Loucy (cell line): ENCODE measurements around the gene IFITM1.
"Not testable (repeated sequence)": the region's sequence is repeated elsewhere in the genome, so short reads cannot be mapped to it uniquely, and the experiment has no call there.

Experiments used
- H2AFZ ChIP-seq: fragments of 200-600 bp; sonication (generic); 2 replicates; pipeline ENCODE4 v1.6.0; 2016; ENCODE audit warnings: antibody characterized with exemption, mild to moderate bottlenecking, low read length, moderate library complexity
- H3F3A ChIP-seq: fragments of 200-600 bp; 2 replicates; pipeline ENCODE4 v1.6.0; 2016; ENCODE audit warnings: antibody characterized with exemption, low read depth, mild to moderate bottlenecking
- H3K27me3 ChIP-seq: fragments of 200-600 bp; sonication (generic); 2 replicates; pipeline ENCODE4 v1.6.1; 2014; ENCODE audit warnings: low read length, mild to moderate bottlenecking; ENCODE audit not compliant: insufficient read depth, poor library complexity, severe bottlenecking
- H3K36me3 ChIP-seq: fragments of 200-600 bp; sonication (generic); 2 replicates; pipeline ENCODE4 v1.6.1; 2016; ENCODE audit warnings: low read length; ENCODE audit not compliant: insufficient read depth
- H3K4me1 ChIP-seq: fragments of 200-600 bp; sonication (generic); 2 replicates; pipeline ENCODE4 v1.5.1; 2014; ENCODE audit warnings: low read length, mild to moderate bottlenecking; ENCODE audit not compliant: insufficient read depth, poor library complexity, severe bottlenecking
- H3K4me2 ChIP-seq: fragments of 200-600 bp; sonication (generic); 2 replicates; pipeline ENCODE4 v1.6.0; 2014; ENCODE audit warnings: antibody characterized with exemption, low read length, low read depth, mild to moderate bottlenecking; ENCODE audit not compliant: poor library complexity, severe bottlenecking
- H3K4me3 ChIP-seq: fragments of 200-600 bp; sonication (generic); 2 replicates; pipeline ENCODE4 v1.5.1; 2014; ENCODE audit warnings: low read length, mild to moderate bottlenecking, mixed read lengths; ENCODE audit not compliant: poor library complexity, severe bottlenecking
- H3K79me2 ChIP-seq: fragments of 200-600 bp; sonication (generic); 2 replicates; pipeline ENCODE4 v1.6.1; 2014; ENCODE audit warnings: low read length; ENCODE audit not compliant: insufficient read depth
- H3K9ac ChIP-seq: fragments of 200-600 bp; sonication (generic); 2 replicates; pipeline ENCODE4 v1.6.0; 2014; ENCODE audit warnings: mild to moderate bottlenecking, low read depth, low read length, moderate library complexity; ENCODE audit not compliant: poor library complexity, severe bottlenecking
- H3K9me2 ChIP-seq: fragments of 200-600 bp; sonication (generic); replicated peaks from 2 replicates; pipeline ENCODE4 v1.6.1; 2016; ENCODE audit warnings: low read depth, low read length, mixed read lengths
- H3K9me3 ChIP-seq: fragments of 200-600 bp; sonication (generic); 2 replicates; pipeline ENCODE4 v1.6.1; 2014; ENCODE audit warnings: mild to moderate bottlenecking, antibody characterized with exemption, low read length, low read depth; ENCODE audit not compliant: insufficient read depth
- H4K20me1 ChIP-seq: fragments of 200-600 bp; sonication (generic); 2 replicates; pipeline ENCODE4 v1.6.0; 2014; ENCODE audit warnings: antibody characterized with exemption, low read length, mild to moderate bottlenecking; ENCODE audit not compliant: insufficient read depth, poor library complexity, severe bottlenecking
- CTCF ChIP-seq: fragments of 200-600 bp; sonication (generic); conservative IDR thresholded peaks from 2 replicates; pipeline ENCODE4 v1.5.1; 2014; ENCODE audit warnings: mild to moderate bottlenecking, antibody characterized with exemption, low read length
- EZH2phosphoT487 ChIP-seq: fragments of 200-600 bp; IDR thresholded peaks from 2 replicates; pipeline ENCODE4 v1.6.1; 2018; ENCODE audit warnings: antibody characterized with exemption, mild to moderate bottlenecking, moderate library complexity, borderline replicate concordance

Gene IFITM1

GRCh38 chr11:342328-342727, 28.5 kb downstream of the IFITM1 start:
- H3K9me3 ChIP-seq = no peaks in the 10 kb centered on the region
- H3K4me3 ChIP-seq = no peak overlapping the region
- peak overlapping the region; percentile 49 for H3K4me2 ChIP-seq
- no peak for TF ChIP-seq EZH2phosphoT487
- TF ChIP-seq CTCF = no peak
- H2AFZ ChIP-seq = 0 out of 2 replicates have a peak overlapping the region, but pooled peaks have one; percentile 30
- H3K9me2 ChIP-seq = no peaks in the 10 kb centered on the region
- peaks cover 5% of the 10 kb centered on the region; the same call in 1 of the 2 replicates for H3F3A ChIP-seq
- no peaks in the 10 kb centered on the region for H3K36me3 ChIP-seq
- H3K27me3 ChIP-seq = no peaks in the 10 kb centered on the region
- H3K4me1 ChIP-seq = peaks cover 35% of the 10 kb centered on the region
- no peaks in the 10 kb centered on the region for H4K20me1 ChIP-seq
- no peaks in the 10 kb centered on the region for H3K79me2 ChIP-seq
- H3K9ac ChIP-seq = peak overlapping the region; percentile 34

- H3K9me2 ChIP-seq = no peaks in the 10 kb centered on the region
- H3K9me3 ChIP-seq = no peaks in the 10 kb centered on the region
- no peak overlapping the region for H2AFZ ChIP-seq
- H3K4me3 ChIP-seq = no peak overlapping the region
- H3K4me2 ChIP-seq = no peak overlapping the region
- H3K79me2 ChIP-seq = no peaks in the 10 kb centered on the region
- H4K20me1 ChIP-seq = no peaks in the 10 kb centered on the region
- no peak overlapping the region for H3K9ac ChIP-seq
- H3K36me3 ChIP-seq = no peaks in the 10 kb centered on the region
- peaks cover 5% of the 10 kb centered on the region; the same call in 1 of the 2 replicates for H3F3A ChIP-seq
- H3K4me1 ChIP-seq = peaks cover 49% of the 10 kb centered on the region
- TF ChIP-seq EZH2phosphoT487 (no peak), CTCF (no peak)
- no peaks in the 10 kb centered on the region for H3K27me3 ChIP-seq
Observed at GRCh38 chr11:344836-345578, 31.2 kb downstream of the IFITM1 start.

GRCh38 chr11:346529-346928, 32.7 kb downstream of the IFITM1 start:
- H3F3A ChIP-seq = peaks cover 16% of the 10 kb centered on the region
- H3K9me3 ChIP-seq = no peaks in the 10 kb centered on the region
- no peaks in the 10 kb centered on the region for H3K27me3 ChIP-seq
- no peaks in the 10 kb centered on the region for H3K9me2 ChIP-seq
- no peaks in the 10 kb centered on the region for H4K20me1 ChIP-seq
- H3K79me2 ChIP-seq = no peaks in the 10 kb centered on the region
- no peak overlapping the region for H3K4me3 ChIP-seq
- no peak overlapping the region for H3K9ac ChIP-seq
- no peak overlapping the region for H3K4me2 ChIP-seq
- no peaks in the 10 kb centered on the region for H3K36me3 ChIP-seq
- H2AFZ ChIP-seq = no peak overlapping the region
- TF ChIP-seq EZH2phosphoT487 = no peak
- TF ChIP-seq CTCF = no peak
- H3K4me1 ChIP-seq = peaks cover 47% of the 10 kb centered on the region

- not testable (repeated sequence) for H3K79me2 ChIP-seq, H4K20me1 ChIP-seq, H2AFZ ChIP-seq, H3K9me3 ChIP-seq, H3K36me3 ChIP-seq, H3K9me2 ChIP-seq, H3K27me3 ChIP-seq
- Histone ChIP-seq H3K9ac (peak overlapping the region; percentile 96), H3K4me3 (peak overlapping the region; percentile 69), H3K4me2 (peak overlapping the region; percentile 90), H3F3A (peaks cover 24% of the 10 kb centered on the region), H3K4me1 (peaks cover 57% of the 10 kb centered on the region)
Observed at GRCh38 chr11:349270-349954, 35.6 kb downstream of the IFITM1 start.

GRCh38 chr11:350033-350722, 36.3 kb downstream of the IFITM1 start:
- H3K79me2 ChIP-seq, H3K9me3 ChIP-seq, H3K9me2 ChIP-seq, H3K27me3 ChIP-seq, H3K36me3 ChIP-seq, H2AFZ ChIP-seq, H4K20me1 ChIP-seq: not testable (repeated sequence)
- peak overlapping the region; percentile 90 for H3K4me2 ChIP-seq
- peak overlapping the region; percentile 96 for H3K9ac ChIP-seq
- peaks cover 26% of the 10 kb centered on the region for H3F3A ChIP-seq
- peak overlapping the region; percentile 69 for H3K4me3 ChIP-seq
- peaks cover 59% of the 10 kb centered on the region for H3K4me1 ChIP-seq
